A673 (cell line): ENCODE data around the gene CDH4.
"Not testable (repeated sequence)": the region's sequence is repeated elsewhere in the genome, so short reads cannot be mapped to it uniquely, and the experiment has no call there.

ENCODE experiments used
- CTCF ChIP-seq: fragments of 300-800, 200-600 bp; sonication (generic); conservative IDR thresholded peaks from 2 replicates; pipeline ENCODE4 v1.5.1; 2017; ENCODE audit warnings: low read depth, mild to moderate bottlenecking, antibody characterized with exemption, low read length, moderate library complexity, mixed read lengths
- EZH2 ChIP-seq: fragments of 200-600 bp; sonication (generic); IDR thresholded peaks from 2 replicates; pipeline ENCODE4 v1.6.1; 2017; ENCODE audit warnings: borderline replicate concordance, low read depth, mild to moderate bottlenecking, mixed read lengths, antibody characterized with exemption, low read length; ENCODE audit not compliant: poor library complexity, severe bottlenecking

- TF ChIP-seq CTCF, EZH2: not testable (repeated sequence)
These were observed 696.0 kb downstream of the CDH4 start for GRCh38 chr20:61948056-61948455.
